CD4-positive, alpha-beta T cell treated with Interleukin-4 for 4 hours (primary cell): ENCODE measurements around the gene DNPH1.
A peak's percentile ranks its signal among the peaks of the same experiment; 100 is the strongest.

Experiments used
- DNase-seq: peaks from one replicate; pipeline ENCODE4 v3.0.0-alpha.2; 2020

DNPH1 gene

GRCh38 chr6:43228951-43229802, at the start of gene DNPH1:
TSS of gene DNPH1 (minus strand) at chr6:43229481. CDS start at chr6:43229456, 25 bp downstream.
- peak; percentile 72 for DNase-seq

GRCh38 chr6:43278524-43279078, 49.3 kb upstream of the DNPH1 start:
- DNase-seq, result no peak

GRCh38 chr6:43277643-43278523, 48.6 kb upstream of the DNPH1 start:
- DNase-seq, result no peak

GRCh38 chr6:43277306-43277642, 48.0 kb upstream of the DNPH1 start:
- DNase-seq, result no peak

- DNase-seq, result no peak
These were observed 47.5 kb upstream of the DNPH1 start for GRCh38 chr6:43276577-43277305.

GRCh38 chr6:43275801-43276576, 46.7 kb upstream of the DNPH1 start:
- DNase-seq, result peak; percentile 37

- no peak for DNase-seq
These were observed 45.8 kb upstream of the DNPH1 start for GRCh38 chr6:43274916-43275597.

GRCh38 chr6:43274127-43274915, 45.0 kb upstream of the DNPH1 start:
- DNase-seq, result no peak

- no peak for DNase-seq
These were observed 44.4 kb upstream of the DNPH1 start for GRCh38 chr6:43273707-43274106.

GRCh38 chr6:43271944-43272343, 42.7 kb upstream of the DNPH1 start:
- no peak for DNase-seq

- DNase-seq, result no peak
These were observed 42.0 kb upstream of the DNPH1 start for GRCh38 chr6:43271103-43271815.

- peak; percentile 29 for DNase-seq
These were observed 40.2 kb upstream of the DNPH1 start for GRCh38 chr6:43269273-43270007.

- DNase-seq, result no peak
These were observed 39.5 kb upstream of the DNPH1 start for GRCh38 chr6:43268782-43269272.

- no peak for DNase-seq
These were observed 39.0 kb upstream of the DNPH1 start for GRCh38 chr6:43268355-43268700.

- no peak for DNase-seq
These were observed 38.5 kb upstream of the DNPH1 start for GRCh38 chr6:43267619-43268354.

GRCh38 chr6:43265564-43265963, 36.3 kb upstream of the DNPH1 start:
- DNase-seq, result no peak

GRCh38 chr6:43264599-43265145, 35.4 kb upstream of the DNPH1 start:
- DNase-seq, result no peak
